Endothelial cell of umbilical vein (primary cell): Measurements from ENCODE around the gene PDE11A. TPM values are rescaled to one million over a fixed set of nuclear protein-coding genes. Genes with fewer than 3 reads are reported as not detected.

Experiments
- BruUV-seq: library from RNA; stranded (reverse); fragments of 400-500 nt; replicated peaks from 2 replicates; lab custom pipeline; 2021; lab: Mats Ljungman, UMichigan
- CTCF ChIA-PET: fragments of 300-600, 350-600 bp; sonication (Branson Sonifier 250); formaldehyde crosslinking; loops from one replicate; lab custom pipeline; 2021; ENCODE audit warnings: antibody characterized with exemption, inconsistent platforms; lab: Charles Lee
- POLR2A ChIA-PET: fragments of 300-600, 350-600 bp; sonication (Branson Sonifier 250); formaldehyde crosslinking; loops from one replicate; lab custom pipeline; 2021; ENCODE audit warnings: antibody characterized with exemption, inconsistent platforms; lab: Charles Lee
- DNase-seq: peaks from one replicate; pipeline ENCODE4 v3.0.0-alpha.2; 2011; ENCODE audit warnings: low read depth, low spot score
- FAIRE-seq: peaks from 2 replicates; lab custom pipeline; 2011; peaks lifted over from hg19 to GRCh38; lab: Jason Lieb, UNC
- H2AFZ ChIP-seq: 2 replicates; pipeline ENCODE4 v1.6.0; 2012; ENCODE audit warnings: low read depth, low read length, control low read depth, inconsistent platforms
- H3K27ac ChIP-seq: 2 replicates; pipeline ENCODE4 v1.5.1; 2011; ENCODE audit warnings: low read depth, mild to moderate bottlenecking, control low read depth, low read length, moderate library complexity; ENCODE audit not compliant: insufficient read depth
- H3K27me3 ChIP-seq, 2 experiments: 2 replicates each; pipeline versions ENCODE4 v1.6.0 to v1.6.1; 2011; ENCODE audit warnings: low read length in 2 of 2, mixed read lengths in 1 of 2; ENCODE audit not compliant: control insufficient read depth in 2 of 2, insufficient read depth in 2 of 2
- H3K36me3 ChIP-seq, 2 experiments: 2 replicates in 1 of 2; 3 replicates in 1 of 2; pipeline ENCODE4 v1.5.1; 2011; ENCODE audit warnings: low read length in 2 of 2, mild to moderate bottlenecking in 1 of 2, moderate library complexity in 1 of 2; ENCODE audit not compliant: control insufficient read depth in 2 of 2, insufficient read depth in 2 of 2; ENCODE audit errors: extremely low read depth in 1 of 2
- H3K4me1 ChIP-seq: 3 replicates; pipeline ENCODE4 v1.5.1; 2011; ENCODE audit warnings: mild to moderate bottlenecking, low read length; ENCODE audit not compliant: control insufficient read depth, insufficient read depth; ENCODE audit errors: extremely low read depth
- H3K4me2 ChIP-seq: 2 replicates; pipeline ENCODE4 v1.6.1; 2011; ENCODE audit warnings: low read length, control low read depth, mixed read lengths; ENCODE audit not compliant: insufficient read depth
- H3K4me3 ChIP-seq, 3 experiments: fragments of 200-600 bp in 1 of 3; sonication (generic), shearing (Covaris generic) in 1 of 3; replicated peaks in 1 of 3; 2 replicates each; pipeline ENCODE4 v1.5.1; 2011 to 2016; ENCODE audit warnings: control low read depth in 3 of 3, low read length in 3 of 3, mild to moderate bottlenecking in 2 of 3, inconsistent platforms in 1 of 3, low read depth in 1 of 3, moderate library complexity in 1 of 3; ENCODE audit not compliant: insufficient read depth in 1 of 3
- H3K79me2 ChIP-seq: 2 replicates; pipeline ENCODE4 v1.6.0; 2012; ENCODE audit warnings: low read length, inconsistent platforms; ENCODE audit not compliant: control insufficient read depth, insufficient read depth
- H3K9ac ChIP-seq: replicated peaks from 2 replicates; pipeline ENCODE3; 2011; ENCODE audit warnings: low read length, control low read depth; ENCODE audit not compliant: insufficient read depth; ENCODE audit errors: extremely low read depth
- H3K9me1 ChIP-seq: replicated peaks from 3 replicates; pipeline ENCODE4 v1.6.0; 2011; ENCODE audit warnings: mild to moderate bottlenecking, low read length; ENCODE audit not compliant: control insufficient read depth, insufficient read depth; ENCODE audit errors: extremely low read depth
- H3K9me3 ChIP-seq: replicated peaks from 2 replicates; pipeline ENCODE4 v1.5.1; 2012; ENCODE audit warnings: low read length, inconsistent platforms; ENCODE audit not compliant: control insufficient read depth, insufficient read depth
- H4K20me1 ChIP-seq: replicated peaks from 2 replicates; pipeline ENCODE3; 2011; ENCODE audit warnings: mild to moderate bottlenecking, low read length; ENCODE audit not compliant: control insufficient read depth, insufficient read depth; ENCODE audit errors: extremely low read depth
- EZH2 ChIP-seq: IDR thresholded peaks from 2 replicates; pipeline ENCODE4 v1.6.1; 2012; ENCODE audit warnings: borderline replicate concordance, low read depth, mild to moderate bottlenecking, moderate library complexity, low read length, inconsistent platforms; ENCODE audit not compliant: severe bottlenecking
- FOS ChIP-seq: IDR thresholded peaks from 2 replicates; pipeline ENCODE4 v1.6.1; 2011; ENCODE audit warnings: mild to moderate bottlenecking, low read length, moderate library complexity, borderline replicate concordance; ENCODE audit not compliant: insufficient read depth
- GATA2 ChIP-seq: IDR thresholded peaks from 2 replicates; pipeline ENCODE4 v1.7.0; 2011; ENCODE audit warnings: low read depth, mild to moderate bottlenecking, moderate library complexity, mixed read lengths, low read length; ENCODE audit not compliant: insufficient read length, insufficient read depth
- JUN ChIP-seq: IDR thresholded peaks from 2 replicates; pipeline ENCODE4 v1.6.1; 2011; ENCODE audit warnings: borderline replicate concordance, low read depth; ENCODE audit not compliant: insufficient read length, insufficient read depth
- MYC ChIP-seq: IDR thresholded peaks from one replicate; pipeline ENCODE4 v1.6.1; 2011; ENCODE audit warnings: mild to moderate bottlenecking, low read depth, low read length
- POLR2A ChIP-seq: IDR thresholded peaks from 2 replicates; pipeline ENCODE4 v1.6.1; 2012; ENCODE audit warnings: low read depth, mild to moderate bottlenecking, control low read depth, low read length
- POLR2AphosphoS5 ChIP-seq: IDR thresholded peaks from 2 replicates; pipeline ENCODE4 v1.6.1; 2012; ENCODE audit warnings: low read depth, mild to moderate bottlenecking, control low read depth, low read length, moderate library complexity; ENCODE audit not compliant: insufficient read depth
- dilution Hi-C: fragments of 300-500 bp; cut with MboI; formaldehyde crosslinking; loops from one replicate; pipeline ENCODE4 v1.15.0; 2019; ENCODE audit warnings: low sequenced_read_pairs; ENCODE audit not compliant: extremely low pct_ligation_motif_present
- intact Hi-C: fragments of 100-400 bp; cut with micrococcal nuclease; formaldehyde crosslinking; loops from one replicate; pipeline ENCODE4 v1.10.0; 2022
- polyA plus RNA-seq, 4 experiments: library from polyadenylated mRNA; depleted of rRNA in 3 of 4; stranded (reverse) in 3 of 4; unstranded in 1 of 4; fragments of >200 nt; gene quantifications; 2 replicates each; pipeline versions ENCODE4 v1.2.1 to v1.2.3, GENCODE V29; 2011 to 2012; ENCODE audit warnings: missing spikeins in 1 of 4
- total RNA-seq: library from RNA; stranded (reverse); gene quantifications from 2 replicates; pipeline ENCODE4 v1.2.3, GENCODE V29; 2021
- TF ChIP-seq, protein P1 (sequence below): IDR thresholded peaks from 2 replicates; pipeline ENCODE4 v1.6.1; 2011; ENCODE audit not compliant: insufficient read depth, insufficient read length
- TF ChIP-seq, protein P2 (sequence below), 2 donors: IDR thresholded peaks; 1 replicate in 1 of 2; 2 replicates in 1 of 2; pipeline ENCODE4 v1.5.1; 2011; ENCODE audit warnings: low read length in 2 of 2, mild to moderate bottlenecking in 2 of 2, moderate library complexity in 2 of 2, control low read depth in 1 of 2, inconsistent platforms in 1 of 2, low read depth in 1 of 2; ENCODE audit not compliant: insufficient read depth in 1 of 2; ENCODE audit errors: extremely low read depth in 1 of 2

Gene PDE11A
- total and polyA plus RNA-seq, 2 donors (not counting 3 experiments of a cell fraction or from before 2014, with no cell fraction given) = 0.07 to 0.51 TPM

DNA sequence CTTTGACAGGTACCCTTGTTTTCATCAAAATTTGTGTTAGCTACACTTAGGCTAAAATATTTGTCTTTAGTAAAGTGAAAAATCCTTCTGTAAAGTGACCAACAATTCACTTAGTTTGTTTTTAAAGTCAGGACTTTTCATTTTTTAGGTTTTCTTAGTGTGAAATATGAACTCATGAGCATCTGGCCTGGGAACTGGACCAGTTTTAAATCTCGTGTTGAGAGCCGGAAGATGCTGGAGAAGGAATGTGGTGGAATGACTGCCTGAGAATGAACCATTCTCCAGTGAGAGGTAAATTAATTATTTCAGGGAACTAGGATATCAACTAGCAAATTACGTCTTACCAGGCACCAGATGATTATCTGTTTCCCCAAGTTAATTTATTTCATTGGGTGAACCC lies 374.3 kb downstream of the PDE11A start:
- Histone ChIP-seq H3K9me1 (no peaks in the 10 kb centered on the region), H3K4me2 (no peak overlapping the region), H3K9me3 (no peaks in the 10 kb centered on the region), H3K4me3 (no peak overlapping the region), H3K4me1 (no peaks in the 10 kb centered on the region), H3K27ac (no peak overlapping the region), H2AFZ (no peak overlapping the region), H3K79me2 (no peaks in the 10 kb centered on the region), H3K36me3 (no peaks in the 10 kb centered on the region), H4K20me1 (no peaks in the 10 kb centered on the region), H3K9ac (no peak overlapping the region), H3K27me3 (peaks cover 6 to 14% of the 10 kb centered on the region in 2 experiments)
- no TSS peak for BruUV-seq
- TF ChIP-seq POLR2AphosphoS5 (no peak), POLR2A (no peak)
- TF ChIP-seq, protein P1, sequence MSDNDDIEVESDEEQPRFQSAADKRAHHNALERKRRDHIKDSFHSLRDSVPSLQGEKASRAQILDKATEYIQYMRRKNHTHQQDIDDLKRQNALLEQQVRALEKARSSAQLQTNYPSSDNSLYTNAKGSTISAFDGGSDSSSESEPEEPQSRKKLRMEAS = no peak
- TF ChIP-seq, protein P2, sequence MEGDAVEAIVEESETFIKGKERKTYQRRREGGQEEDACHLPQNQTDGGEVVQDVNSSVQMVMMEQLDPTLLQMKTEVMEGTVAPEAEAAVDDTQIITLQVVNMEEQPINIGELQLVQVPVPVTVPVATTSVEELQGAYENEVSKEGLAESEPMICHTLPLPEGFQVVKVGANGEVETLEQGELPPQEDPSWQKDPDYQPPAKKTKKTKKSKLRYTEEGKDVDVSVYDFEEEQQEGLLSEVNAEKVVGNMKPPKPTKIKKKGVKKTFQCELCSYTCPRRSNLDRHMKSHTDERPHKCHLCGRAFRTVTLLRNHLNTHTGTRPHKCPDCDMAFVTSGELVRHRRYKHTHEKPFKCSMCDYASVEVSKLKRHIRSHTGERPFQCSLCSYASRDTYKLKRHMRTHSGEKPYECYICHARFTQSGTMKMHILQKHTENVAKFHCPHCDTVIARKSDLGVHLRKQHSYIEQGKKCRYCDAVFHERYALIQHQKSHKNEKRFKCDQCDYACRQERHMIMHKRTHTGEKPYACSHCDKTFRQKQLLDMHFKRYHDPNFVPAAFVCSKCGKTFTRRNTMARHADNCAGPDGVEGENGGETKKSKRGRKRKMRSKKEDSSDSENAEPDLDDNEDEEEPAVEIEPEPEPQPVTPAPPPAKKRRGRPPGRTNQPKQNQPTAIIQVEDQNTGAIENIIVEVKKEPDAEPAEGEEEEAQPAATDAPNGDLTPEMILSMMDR (IDR thresholded peaks at IDR 0.05; ENCODE audit: extremely low read depth in 1 of 2, insufficient read depth in 1 of 2, low read depth in 1 of 2, low read length in 2 of 2) = no peak
- POLR2A ChIA-PET = no interaction called here
- DNase-seq = no peak
- dilution Hi-C loops (no loop called here), intact Hi-C loops (no loop called here)
- no peak for FAIRE-seq
- CTCF ChIA-PET = no interaction called here

DNA sequence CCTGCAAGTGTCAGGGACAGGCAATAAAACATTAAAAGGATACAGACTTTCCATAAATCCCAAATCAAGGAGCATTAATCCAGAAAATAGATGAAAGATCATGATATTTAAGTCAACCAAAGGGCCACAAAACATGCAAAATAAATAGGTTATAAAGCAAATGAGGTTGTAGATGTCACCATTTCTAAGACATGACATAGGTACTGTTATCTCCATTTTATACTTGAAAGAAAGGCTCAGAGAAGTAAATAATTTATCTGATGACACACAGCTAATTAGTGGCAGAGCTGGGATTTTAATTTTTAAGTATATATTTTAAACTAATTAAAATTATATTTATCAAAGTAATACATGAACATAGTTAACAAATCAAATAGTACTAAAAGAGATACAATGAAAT lies 378.2 kb downstream of the PDE11A start:
- dilution Hi-C loops = no loop called here
- Histone ChIP-seq H3K9me3 (no peaks in the 10 kb centered on the region), H3K27me3 (peaks cover 10 to 11% of the 10 kb centered on the region in 2 experiments), H3K27ac (no peak overlapping the region), H3K79me2 (no peaks in the 10 kb centered on the region), H3K36me3 (no peaks in the 10 kb centered on the region), H3K9ac (no peak overlapping the region), H3K4me1 (no peaks in the 10 kb centered on the region), H3K4me3 (no peak overlapping the region), H3K4me2 (no peak overlapping the region), H4K20me1 (no peaks in the 10 kb centered on the region), H3K9me1 (no peaks in the 10 kb centered on the region), H2AFZ (no peak overlapping the region)
- TF ChIP-seq, protein P1 = no peak
- TF ChIP-seq MYC (no peak), JUN (no peak), POLR2AphosphoS5 (no peak), EZH2 (no peak), GATA2 (no peak), POLR2A (no peak), FOS (no peak)
- TF ChIP-seq, protein P2 (IDR thresholded peaks at IDR 0.05; ENCODE audit: extremely low read depth in 1 of 2, insufficient read depth in 1 of 2, low read depth in 1 of 2, low read length in 2 of 2) = no peak
- BruUV-seq = no TSS peak
- ChIA-PET CTCF (interaction anchor here (1.0 kb wide), 1 partner anchor 13 kb away, joined by 3 read pairs; no protein-coding TSS in a partner anchor), POLR2A (no interaction called here)
- FAIRE-seq = no peak
- DNase-seq = no peak
- intact Hi-C loops = no loop called here
